NCI-H510A (cell line): ENCODE results near the gene GRM4.

ENCODE experiments used
- DNase-seq: peaks from one replicate; lab custom pipeline; 2025; lab: John Stamatoyannopoulos, UW

GRM4 gene

DNA sequence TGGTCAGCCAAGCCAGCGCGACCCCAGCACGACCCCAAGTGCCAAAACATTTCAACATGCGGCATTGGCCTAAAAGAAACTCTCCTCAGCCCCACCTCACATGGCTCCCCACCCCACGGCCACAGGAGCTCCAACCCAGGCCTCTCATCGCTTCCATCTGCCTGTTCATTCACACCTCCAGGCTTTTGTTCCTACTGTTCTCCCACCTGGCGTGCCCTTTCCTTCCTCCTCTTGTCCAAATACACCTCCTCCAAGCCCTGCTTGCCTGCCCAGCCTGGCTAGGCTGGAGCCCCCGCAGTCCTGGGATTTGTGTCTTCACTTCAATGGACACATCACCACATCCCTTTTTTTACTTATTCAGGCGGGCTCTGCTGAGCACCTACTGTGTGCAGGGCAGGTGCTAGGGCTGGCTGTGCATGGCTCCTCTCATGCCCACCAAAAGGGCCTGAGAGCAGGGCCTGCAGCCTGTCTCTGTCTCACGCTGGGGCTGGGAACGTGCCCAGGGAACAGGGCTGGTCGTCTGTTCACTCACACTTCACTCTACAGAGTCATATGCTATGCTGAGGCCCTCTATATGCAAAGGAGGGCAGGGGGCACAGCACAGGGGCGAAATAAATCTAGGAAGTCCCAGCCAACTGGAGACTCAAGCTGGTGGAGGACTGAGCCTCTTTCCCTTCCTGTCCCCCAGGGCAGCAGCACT is 61.1 kb downstream of the GRM4 start:
- DNase-seq, result peak; percentile 27

DNA sequence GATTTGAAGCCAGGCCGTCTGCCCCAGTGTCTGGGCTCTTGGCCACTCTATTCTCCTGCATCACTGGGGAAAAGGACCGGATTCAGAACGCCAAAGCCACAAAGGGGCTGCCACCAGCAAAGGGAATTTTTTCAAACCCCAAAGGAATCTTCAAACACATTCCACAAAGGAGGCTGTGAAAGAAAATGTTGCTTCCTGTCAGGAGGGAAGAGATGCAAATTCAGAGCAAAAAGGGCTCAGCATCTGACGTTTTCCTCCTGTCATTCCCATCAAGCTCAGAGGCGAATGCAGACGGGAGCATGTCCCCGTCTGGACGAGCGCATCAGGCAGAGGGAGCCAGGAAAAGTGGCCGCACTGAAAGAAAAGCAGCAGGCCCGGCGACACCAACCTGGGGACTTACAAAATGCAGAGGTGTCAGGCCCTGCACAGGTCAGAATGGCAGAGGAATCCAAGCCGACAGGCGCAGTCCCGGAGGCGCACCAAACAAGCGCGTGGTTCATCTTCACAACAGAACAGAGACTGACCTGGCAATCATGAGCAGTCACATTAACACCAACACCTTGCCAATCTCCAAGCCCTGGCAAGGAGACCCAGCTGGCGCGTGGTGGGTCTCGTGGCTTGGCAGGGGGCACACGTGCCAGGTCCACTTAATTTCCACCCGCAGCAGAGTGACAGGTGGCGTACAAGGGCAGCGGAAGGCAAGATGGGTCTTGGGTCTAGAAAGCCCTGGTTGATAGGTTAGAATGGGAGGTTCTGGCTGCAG is 62.8 kb downstream of the GRM4 start:
- DNase-seq, result no peak

DNA sequence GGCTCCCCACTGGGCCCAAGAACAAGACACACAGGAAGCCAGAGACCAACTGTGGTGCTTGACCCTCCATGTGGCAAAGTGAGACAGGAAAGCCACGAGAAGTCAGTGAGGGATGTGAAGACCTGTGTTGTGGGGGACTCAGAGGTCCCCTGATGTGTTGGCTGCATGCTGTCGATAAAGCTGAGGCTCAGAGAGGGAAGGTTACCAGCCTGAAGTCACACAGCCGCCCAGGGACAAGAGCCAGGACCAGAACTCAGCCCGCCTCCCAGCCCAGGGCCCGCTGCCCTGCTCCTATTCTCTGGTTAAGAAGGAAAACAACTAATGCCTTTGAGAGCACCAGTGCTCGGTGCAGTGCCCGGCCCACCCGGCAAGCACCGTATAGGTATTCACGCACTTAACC is 63.5 kb downstream of the GRM4 start:
- DNase-seq, result no peak

DNA sequence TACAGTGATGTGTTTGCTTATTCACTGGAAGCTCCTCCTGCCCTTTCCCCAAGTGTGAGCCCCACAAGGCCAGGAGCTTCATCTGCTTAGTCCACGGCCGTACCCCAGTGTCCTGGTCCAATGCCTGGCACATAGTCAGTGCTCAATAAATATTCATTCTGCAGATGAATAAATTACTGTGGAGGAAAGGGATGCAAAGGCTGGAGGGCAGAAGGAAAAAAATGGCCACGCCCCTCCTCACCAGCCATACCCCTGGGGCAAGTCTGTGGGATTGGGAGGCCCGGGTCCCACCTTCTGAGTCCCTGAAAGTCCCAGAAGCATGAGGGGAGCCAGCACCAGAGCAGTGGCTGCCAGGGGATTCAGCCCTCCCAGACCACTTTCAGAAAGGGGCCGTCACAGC is 65.5 kb downstream of the GRM4 start:
- no peak for DNase-seq

DNA sequence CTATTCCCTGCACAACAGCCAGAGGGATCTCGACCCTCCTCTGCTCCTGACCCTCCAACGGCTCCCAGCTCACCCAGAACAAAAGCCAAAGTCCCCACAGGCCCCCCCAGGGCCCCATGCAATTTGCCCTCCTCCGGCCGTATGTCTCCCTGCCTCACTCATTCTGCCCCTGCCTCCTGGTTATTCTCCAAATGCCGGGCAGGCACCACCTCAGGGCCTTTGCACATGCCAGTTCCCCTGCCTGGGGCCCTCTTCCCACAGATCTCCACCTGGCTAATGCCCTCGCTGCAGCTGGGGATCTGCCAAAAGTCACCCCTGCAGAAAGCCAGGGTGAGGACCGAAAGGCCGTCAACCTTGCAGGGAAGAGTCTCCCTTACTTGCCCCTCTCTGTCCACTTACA is 66.0 kb downstream of the GRM4 start:
- DNase-seq, result no peak

DNA sequence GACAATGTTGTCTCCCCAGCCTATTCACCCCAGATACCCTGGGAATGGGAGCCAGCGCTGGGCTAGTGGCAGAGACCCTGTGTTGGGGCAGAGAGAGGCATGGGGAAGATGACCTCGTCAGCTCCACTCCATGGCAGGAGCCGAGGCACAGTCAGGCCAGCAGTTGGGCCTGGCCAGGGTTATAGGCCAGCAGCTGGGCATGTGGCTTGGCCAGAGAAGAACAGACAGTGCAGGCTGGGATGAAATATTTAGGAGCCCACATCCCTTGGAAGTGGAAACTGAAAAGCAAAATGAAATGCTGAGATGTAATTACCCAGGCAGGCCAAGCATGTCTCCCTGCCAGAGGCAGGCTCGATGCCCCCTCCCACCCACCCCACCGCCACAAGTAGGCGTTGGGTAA is 70.0 kb downstream of the GRM4 start:
- DNase-seq, result no peak

DNA sequence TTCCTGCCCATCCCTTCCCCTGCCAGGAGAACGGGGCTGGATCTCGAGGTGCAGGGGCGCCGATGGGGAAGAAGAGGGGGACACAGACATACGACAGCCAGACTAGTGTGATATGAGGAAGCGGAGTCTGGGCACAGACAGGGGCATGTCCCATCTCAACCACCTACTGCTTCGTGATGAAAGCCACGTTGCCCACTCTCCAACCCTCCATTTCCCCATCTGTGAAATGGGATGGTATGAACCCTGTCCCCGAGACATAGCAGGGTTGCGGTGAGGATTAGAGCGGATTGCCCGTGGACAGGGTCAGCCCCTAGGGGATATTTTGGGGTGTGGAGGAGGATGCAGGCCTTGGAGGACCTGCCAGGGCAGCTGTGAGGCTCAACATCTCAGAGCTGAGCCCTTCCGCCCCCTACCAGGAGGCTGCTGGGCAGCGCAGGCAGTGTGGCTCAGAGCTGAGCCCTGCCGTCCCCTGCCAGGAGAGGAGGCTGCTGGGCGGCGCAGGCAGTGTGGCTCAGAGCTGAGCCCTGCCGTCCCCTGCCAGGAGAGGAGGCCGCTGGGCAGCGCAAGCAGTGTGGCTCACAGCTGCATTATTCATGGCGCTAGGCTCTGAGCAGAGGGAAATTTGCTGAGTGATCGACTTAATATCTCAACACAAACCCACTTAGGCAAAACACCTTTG is 71.7 kb downstream of the GRM4 start:
- DNase-seq, result peak; percentile 37

DNA sequence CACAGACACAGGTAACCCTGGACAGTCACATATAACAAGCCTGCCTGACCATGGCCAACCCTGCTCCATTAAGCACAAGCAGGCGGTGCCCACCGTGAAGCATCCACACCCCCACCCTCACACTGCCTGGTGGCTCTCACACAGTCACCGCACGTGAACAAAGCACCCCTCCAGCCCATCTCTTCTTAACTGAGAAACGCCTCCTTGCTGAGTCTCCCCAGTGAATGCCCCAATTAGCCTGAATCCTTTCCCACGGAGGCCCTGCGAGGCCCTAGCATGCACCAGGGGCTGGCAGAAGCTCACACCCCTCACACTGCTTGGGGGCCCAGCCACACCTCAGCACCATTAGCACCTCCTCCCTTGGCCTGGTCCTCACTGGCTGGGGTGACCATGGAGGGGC is 72.3 kb downstream of the GRM4 start:
- no peak for DNase-seq

DNA sequence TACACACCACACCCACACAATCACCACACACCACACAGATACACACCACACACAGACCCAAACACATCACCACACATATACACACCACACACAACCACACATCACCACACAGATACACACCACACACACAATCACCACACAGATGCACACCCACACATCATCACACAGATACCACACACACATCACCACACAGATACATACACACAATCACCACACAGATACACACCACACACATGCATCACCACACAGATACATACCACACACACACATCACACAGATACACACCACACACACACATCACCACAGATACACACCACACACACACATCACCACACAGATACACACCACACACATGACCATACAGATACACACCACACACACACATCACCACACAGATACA is 73.2 kb downstream of the GRM4 start:
- DNase-seq, result no peak

DNA sequence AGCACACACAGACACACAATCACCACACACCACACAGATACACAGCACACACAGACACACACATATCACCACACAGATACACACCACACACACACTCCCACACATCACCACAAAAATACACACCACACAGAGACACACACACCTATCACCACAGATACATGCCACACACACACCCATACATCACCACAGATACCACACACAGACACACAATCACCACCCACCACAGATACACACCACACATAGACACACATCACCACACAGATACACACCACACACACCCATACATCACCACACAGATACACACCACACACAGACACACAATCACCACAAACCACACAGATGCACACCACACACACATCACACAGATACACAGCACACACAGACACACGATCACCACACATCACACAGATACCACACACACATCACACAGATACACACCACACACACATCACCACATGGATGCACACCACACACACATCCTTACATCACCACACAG is 74.0 kb downstream of the GRM4 start:
- DNase-seq, result no peak

DNA sequence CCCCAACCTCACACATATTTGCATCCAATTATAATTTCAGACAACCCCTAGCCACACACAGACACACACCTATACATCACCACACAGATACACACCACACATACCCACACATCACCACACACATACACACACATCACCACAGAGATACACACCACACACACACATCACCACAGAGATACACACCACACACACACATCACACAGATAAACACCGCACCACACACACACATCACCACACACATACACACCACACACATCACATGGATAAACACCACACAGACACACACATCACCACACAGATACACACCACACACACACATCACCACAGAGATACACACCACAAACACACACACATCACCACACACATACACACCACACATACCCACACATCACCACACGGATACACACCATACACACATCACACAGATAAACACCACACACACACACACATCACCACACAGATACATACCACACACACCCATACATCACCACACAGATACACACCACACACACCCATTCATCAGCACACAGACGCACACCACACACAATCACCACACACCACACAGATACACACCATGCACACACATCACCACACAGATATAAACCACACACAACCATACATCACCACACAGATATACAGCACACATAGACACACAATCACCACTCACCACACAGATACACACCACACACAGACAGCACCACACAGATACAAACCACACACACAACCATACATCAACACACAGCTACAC is 74.6 kb downstream of the GRM4 start:
- no peak for DNase-seq

DNA sequence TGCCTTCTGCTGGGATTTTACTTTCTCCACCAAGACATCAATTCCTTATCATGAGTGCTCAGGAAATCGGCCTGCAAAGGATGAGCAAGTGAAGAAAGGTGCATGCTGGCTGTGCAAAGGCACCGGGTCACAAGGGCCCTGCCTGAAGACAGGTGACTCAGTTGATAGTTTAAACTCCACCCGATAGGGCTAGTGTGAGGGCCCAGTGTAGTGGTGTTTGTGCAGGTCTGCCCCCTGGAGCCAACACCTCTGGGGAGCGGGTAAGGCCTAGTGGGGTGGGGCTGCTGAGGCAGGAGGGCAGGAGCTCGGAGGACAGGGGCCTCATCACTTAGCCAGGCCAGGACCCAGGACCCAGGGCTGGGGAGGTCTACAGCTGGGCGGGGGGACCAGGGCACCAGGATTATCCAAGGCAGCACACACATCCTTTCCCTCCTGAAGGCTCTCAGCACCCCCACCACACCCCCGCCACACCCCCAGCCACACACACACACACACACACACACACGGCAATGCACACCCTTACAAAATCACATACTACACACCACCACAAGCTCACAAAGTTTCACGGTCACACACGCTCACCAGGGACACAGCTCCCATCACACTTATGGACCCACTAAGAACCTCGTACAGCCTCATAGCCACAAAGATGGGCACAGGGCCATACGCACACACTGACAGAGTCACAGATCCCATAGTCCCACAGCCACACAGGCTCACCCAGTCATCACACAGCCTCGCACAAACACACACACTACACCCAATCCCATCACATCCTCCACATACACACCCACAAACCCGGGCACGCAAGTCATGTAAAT is 75.4 kb downstream of the GRM4 start:
- DNase-seq, result no peak

DNA sequence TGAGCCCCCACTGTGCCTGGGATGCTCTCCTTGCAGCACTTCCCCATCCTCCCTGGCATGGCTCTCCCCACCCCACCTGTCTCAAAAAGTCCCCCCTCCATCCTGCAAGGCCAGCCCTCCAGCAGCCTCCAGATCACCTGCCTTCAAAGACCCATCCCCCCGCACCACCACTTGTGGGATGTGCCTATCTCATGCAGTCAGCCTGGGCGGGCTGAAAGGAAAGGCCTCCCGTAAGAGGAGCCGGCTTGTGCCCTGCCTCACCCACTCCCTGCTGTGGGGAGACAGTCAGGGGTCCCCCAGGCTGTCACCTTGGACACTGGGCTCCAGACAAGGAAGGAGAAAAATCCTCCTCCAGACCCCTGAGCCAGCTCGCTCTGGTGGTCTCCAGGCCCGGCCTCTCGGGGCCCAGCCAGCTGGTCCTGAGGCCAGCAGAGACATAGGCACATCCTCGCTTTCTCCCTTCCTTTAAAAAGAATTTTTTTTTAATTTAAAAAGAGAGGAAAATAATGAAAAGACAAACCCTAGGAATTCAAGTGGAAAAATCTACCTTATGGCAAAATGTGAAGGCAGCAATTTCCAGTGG is 77.3 kb downstream of the GRM4 start:
- peak; percentile 79 for DNase-seq

DNA sequence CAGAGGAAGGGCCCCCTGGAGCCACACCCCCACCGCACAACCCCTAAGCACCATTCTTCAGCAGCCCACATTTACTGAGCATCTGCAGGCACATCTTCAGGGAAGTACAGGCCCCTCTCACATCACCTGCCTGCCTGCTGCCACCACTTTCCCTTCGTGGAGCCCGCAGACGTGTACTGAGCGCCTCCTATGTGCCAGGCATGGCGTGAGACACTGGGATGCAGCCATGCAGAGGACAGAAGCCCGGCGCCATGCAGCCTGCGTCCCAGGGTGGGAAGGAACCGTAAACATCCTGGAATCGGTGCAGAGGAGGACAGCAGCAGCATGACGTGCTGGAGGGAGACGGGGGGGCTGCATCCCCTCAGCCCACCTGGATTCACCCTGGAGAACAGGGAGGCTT is 78.1 kb downstream of the GRM4 start:
- DNase-seq, result no peak

DNA sequence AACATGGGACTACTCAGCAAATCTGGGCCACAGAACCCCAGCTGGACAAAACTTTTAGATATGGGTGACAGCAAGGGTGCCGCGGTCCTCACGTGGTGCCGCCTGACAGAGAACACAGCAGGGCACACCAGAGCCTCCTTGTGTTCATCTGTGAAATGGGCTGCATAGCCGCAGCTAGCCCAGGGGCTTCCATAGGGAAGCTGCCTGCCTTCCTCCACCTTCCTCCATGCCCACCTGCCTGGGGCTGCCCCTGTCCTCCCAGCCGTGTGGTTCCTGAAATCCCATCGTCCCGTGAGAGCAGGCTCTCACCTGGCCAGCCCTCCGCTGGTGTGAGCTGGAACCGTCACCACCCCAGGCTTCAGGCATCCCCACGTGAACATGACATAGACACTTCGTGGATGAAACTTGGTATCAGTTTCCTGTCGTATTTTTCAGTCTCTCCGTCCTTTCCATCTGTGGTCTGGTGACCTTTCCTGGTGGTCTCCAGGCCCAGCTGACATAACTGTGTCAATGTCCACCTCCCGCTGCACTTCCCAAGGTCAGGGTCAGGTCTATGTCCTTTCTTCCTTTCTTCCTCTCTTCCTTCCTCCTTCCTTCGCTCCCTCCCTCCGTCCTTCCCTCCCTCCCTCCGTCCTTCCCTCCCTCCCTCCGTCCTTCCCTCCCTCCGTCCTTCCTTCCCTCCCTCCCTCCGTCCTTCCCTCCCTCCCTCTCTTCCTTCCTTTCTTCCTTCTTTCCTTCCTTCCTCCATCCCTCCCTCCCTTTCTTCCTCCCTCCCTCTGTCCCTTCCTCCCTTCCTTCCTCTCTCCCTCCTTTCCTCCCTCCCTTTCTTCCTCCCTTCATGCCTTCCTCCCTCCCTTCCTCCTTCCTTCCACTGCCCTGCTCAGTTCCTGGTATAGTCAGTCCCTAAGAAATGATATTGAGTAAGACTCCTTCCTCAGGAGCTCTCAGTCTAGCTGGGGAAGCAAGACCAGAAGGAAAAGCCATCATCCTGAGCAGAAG is 78.8 kb downstream of the GRM4 start:
- DNase-seq, result no peak

DNA sequence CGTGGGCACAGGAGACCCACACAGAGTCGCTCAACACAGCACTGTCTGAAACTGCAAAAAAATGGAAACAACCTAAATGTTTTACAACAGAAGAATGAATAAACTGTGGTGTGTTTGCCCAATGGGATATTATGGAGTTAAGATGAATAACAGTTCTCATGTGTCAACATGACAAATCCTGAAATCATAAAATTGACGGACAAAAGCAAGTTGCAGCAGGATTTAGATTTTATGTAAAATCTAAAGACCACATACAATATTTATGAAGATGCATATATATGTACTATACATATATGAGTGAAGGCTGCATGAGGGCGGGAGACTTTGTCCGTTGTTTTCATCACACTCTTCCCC is 79.7 kb downstream of the GRM4 start:
- DNase-seq, result no peak

DNA sequence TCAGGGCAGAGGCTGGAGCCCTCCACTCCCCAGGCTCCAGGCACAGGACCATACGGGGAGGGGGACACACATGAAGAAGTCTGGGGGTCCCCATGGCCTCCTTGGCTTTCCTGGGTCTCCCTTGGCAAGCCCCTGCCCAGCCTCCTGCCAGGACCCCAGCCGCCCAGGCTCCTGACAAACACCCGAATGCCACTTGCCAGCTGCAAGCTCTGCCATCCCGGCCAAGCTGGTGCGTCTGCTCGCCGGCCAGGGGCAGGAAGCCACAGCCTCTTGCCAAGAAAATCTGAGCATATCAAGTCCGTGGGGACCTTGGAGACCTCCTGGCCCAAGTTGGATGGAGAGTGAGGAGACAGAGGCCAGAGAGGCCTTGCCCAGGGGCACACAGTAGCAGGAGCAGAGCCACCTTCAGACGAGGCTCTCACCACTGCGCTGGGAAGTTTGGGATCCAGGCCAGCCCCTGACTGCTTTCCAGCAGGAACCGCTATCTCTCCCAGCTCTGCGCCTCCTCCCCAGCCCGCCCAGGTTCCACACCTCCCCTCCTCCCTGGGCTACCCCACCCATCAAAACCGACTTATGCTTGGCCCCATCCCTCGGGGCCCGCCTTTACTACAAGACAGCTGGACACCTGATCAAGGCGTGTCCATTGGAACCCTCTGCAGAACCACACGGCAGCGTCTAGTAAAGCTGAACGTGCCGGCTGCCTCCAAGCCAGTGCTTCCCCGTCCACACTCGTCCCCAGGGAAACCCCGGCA is 80.2 kb downstream of the GRM4 start:
- DNase-seq, result peak; percentile 16

DNA sequence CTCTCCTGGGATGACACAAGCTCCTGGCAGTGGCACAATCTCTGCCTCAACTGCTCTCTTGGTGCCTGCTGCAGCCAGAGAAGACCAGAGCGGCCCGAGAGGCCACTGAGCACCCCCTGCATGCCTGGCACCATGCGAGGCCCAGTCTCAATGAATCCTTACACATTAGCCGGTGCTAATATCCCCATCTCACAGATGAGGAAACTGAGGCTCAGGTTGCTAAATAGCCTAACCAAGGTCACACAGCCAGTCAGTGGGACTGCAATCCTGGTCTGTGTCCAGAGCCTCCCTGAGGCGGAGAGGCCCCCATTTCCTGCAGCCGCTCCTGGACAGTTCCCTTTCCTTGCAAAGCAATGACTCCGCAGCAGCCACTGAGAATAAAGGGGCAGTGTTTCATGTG is 81.2 kb downstream of the GRM4 start:
- no peak for DNase-seq

DNA sequence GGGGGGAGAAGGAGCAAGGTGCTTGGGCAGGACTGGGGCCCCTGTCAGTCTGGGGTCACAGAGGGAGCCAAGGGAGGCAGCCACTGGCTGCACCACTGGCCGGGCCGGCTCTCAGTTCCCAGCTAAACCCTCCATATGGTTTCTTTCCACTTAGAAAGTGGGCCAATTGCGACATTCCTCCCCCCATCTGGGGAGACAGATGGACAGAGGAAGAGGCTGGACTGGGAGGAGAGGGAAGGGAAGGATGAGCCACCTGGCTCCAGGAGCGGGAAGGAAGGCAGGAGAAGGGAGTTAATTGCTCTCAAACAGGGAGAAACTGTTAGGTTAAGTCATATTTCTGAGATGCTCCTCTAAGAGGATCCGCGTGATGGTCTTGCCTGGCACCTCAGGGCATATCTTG is 82.2 kb downstream of the GRM4 start:
- DNase-seq, result no peak
